A673 (cell line): ENCODE results near the gene JAG1.

Experiments used
- CTCF ChIP-seq: fragments of 300-800, 200-600 bp; sonication (generic); conservative IDR thresholded peaks from 2 replicates; pipeline ENCODE4 v1.5.1; 2017; ENCODE audit warnings: low read depth, mild to moderate bottlenecking, antibody characterized with exemption, low read length, moderate library complexity, mixed read lengths
- EZH2 ChIP-seq: fragments of 200-600 bp; sonication (generic); IDR thresholded peaks from 2 replicates; pipeline ENCODE4 v1.6.1; 2017; ENCODE audit warnings: borderline replicate concordance, low read depth, mild to moderate bottlenecking, mixed read lengths, antibody characterized with exemption, low read length; ENCODE audit not compliant: poor library complexity, severe bottlenecking

GRCh38 chr20:10626896-10627295, 46.9 kb downstream of the JAG1 start:
- TF ChIP-seq CTCF (no peak), EZH2 (no peak)
